ENCODE measurements around the gene SMARCA2. TPM values are rescaled to one million over a fixed set of nuclear protein-coding genes. Genes with fewer than 3 reads are reported as not detected.
A peak's percentile ranks its signal among the peaks of the same experiment; 100 is the strongest.

Gene SMARCA2
- total and polyA plus RNA-seq, 4 donors = 18.8 to 67.0 (median 41.1) TPM

DNA sequence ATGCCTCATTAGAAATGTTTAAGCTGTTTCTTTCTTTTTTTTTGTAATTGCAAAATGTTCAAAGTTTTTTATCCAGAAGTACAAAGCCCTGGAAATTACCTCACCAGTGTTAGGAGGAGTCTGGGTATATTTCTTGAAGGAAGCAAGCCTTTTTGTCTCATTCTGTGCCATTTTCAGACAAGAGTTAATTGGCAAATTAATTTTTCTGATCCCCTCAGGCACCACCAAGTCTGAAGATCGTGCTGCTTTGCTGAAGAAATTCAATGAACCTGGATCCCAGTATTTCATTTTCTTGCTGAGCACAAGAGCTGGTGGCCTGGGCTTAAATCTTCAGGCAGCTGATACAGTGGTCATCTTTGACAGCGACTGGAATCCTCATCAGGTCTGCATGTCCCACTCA lies 94.9 kb downstream of the SMARCA2 start (continued):
- TF ChIP-seq, protein P1, sequence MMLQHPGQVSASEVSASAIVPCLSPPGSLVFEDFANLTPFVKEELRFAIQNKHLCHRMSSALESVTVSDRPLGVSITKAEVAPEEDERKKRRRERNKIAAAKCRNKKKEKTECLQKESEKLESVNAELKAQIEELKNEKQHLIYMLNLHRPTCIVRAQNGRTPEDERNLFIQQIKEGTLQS (IDR thresholded peaks at IDR 0.05) = no peak

DNA sequence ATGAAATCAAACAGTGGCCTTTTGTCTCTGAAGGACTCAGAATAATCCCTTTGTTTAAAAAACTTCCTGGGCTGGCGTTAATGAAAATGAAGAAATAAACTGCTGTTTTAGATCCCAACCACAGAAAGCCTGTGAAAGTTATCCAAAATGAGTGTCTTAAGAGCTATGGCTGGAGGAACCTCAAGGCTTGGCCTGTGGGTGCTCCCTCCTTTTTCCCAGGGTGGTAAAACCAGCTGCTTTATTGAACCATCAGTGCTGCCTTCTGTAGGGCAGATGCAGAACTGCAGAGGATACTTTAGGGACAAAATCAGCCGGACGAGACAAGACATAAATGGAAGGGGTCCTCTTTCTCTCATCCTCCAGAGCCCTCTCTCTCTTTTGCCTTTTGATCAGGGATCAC lies 100.9 kb downstream of the SMARCA2 start:
- H3K27me3 ChIP-seq (ENCODE audit: control insufficient read depth in 4 of 4, insufficient read depth in 4 of 4, low read length in 3 of 4) = no peaks in the 10 kb centered on the region
- TF ChIP-seq, protein P2, sequence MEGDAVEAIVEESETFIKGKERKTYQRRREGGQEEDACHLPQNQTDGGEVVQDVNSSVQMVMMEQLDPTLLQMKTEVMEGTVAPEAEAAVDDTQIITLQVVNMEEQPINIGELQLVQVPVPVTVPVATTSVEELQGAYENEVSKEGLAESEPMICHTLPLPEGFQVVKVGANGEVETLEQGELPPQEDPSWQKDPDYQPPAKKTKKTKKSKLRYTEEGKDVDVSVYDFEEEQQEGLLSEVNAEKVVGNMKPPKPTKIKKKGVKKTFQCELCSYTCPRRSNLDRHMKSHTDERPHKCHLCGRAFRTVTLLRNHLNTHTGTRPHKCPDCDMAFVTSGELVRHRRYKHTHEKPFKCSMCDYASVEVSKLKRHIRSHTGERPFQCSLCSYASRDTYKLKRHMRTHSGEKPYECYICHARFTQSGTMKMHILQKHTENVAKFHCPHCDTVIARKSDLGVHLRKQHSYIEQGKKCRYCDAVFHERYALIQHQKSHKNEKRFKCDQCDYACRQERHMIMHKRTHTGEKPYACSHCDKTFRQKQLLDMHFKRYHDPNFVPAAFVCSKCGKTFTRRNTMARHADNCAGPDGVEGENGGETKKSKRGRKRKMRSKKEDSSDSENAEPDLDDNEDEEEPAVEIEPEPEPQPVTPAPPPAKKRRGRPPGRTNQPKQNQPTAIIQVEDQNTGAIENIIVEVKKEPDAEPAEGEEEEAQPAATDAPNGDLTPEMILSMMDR (IDR thresholded peaks at IDR 0.05; ENCODE audit: low read depth, low read length, missing input control) = peak; percentile 31
- TF ChIP-seq NR2F2 (IDR thresholded peaks at IDR 0.05) = no peak
- no peak for TF ChIP-seq GABPA (IDR thresholded peaks at IDR 0.05 in 1 of 2, conservative IDR thresholded peaks at IDR 0.05 in 1 of 2)
- peak in 1 of 2 donors; percentile 56 for TF ChIP-seq RAD21 (IDR thresholded peaks at IDR 0.05)
- WGBS = 92% methylated on average over 3 of the region's 3 CpGs
- no peaks in the 10 kb centered on the region for H3K4me1 ChIP-seq (ENCODE audit: control insufficient read depth in 4 of 4, insufficient read depth in 4 of 4, low read length in 3 of 4)
- no peak for DNase-seq (ENCODE audit: low spot score)
- no peaks in the 10 kb centered on the region for H3K9me3 ChIP-seq (ENCODE audit: control insufficient read depth in 4 of 4, low read length in 3 of 4)
- no peak overlapping the region for H3K4me3 ChIP-seq (ENCODE audit: low read depth in 1 of 3, low read length in 3 of 3)
- no peak overlapping the region for H3K27ac ChIP-seq (ENCODE audit: low read depth in 1 of 2, low read length in 2 of 2)
- peaks cover 11 to 86% (median 62%) of the 10 kb centered on the region in 4 donors for H3K36me3 ChIP-seq (ENCODE audit: control insufficient read depth in 4 of 4, insufficient read depth in 3 of 4, low read depth in 1 of 4, low read length in 3 of 4)
- no peak overlapping the region for H3K9ac ChIP-seq (ENCODE audit: low read depth in 1 of 2, low read length in 2 of 2)

DNA sequence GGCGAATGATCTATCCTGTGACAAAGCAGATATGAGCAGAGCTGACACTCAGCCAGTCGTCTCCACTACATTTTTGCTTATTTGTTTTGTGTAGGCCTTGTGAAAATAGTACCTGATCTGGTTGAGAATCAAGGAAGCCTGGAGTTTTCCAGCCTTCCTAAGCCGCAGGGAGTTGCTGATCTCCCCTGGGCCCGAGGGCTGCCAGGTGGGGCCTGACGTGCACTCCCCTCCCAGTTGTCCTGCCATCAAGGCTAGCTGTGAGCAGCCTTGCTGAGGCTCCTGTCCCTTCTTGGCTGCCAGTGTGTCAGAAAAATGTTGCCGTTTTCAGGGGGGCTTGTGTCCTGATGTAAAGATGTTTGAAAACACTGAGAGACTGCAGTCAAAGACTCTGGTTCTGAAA lies 102.4 kb downstream of the SMARCA2 start:
- Histone ChIP-seq H3K27me3 (ENCODE audit: control insufficient read depth in 4 of 4, insufficient read depth in 4 of 4, low read length in 3 of 4) (no peaks in the 10 kb centered on the region), H3K4me3 (ENCODE audit: low read depth in 1 of 3, low read length in 3 of 3) (no peak overlapping the region), H3K9ac (ENCODE audit: low read depth in 1 of 2, low read length in 2 of 2) (no peak overlapping the region), H3K9me3 (ENCODE audit: control insufficient read depth in 4 of 4, low read length in 3 of 4) (no peaks in the 10 kb centered on the region), H3K27ac (ENCODE audit: low read depth in 1 of 2, low read length in 2 of 2) (no peak overlapping the region), H3K4me1 (ENCODE audit: control insufficient read depth in 4 of 4, insufficient read depth in 4 of 4, low read length in 3 of 4) (no peaks in the 10 kb centered on the region), H3K36me3 (ENCODE audit: control insufficient read depth in 4 of 4, insufficient read depth in 3 of 4, low read depth in 1 of 4, low read length in 3 of 4) (peaks cover 7 to 74% (median 57%) of the 10 kb centered on the region in 4 donors)
- DNase-seq (ENCODE audit: low spot score) = no peak
- no peak for TF ChIP-seq EGR1 (IDR thresholded peaks at IDR 0.05; ENCODE audit: low read depth in 2 of 2)
- no peak for TF ChIP-seq JUND (IDR thresholded peaks at IDR 0.05)
- no peak for TF ChIP-seq FOXA1 (IDR thresholded peaks at IDR 0.05)
- no peak for TF ChIP-seq SP1 (IDR thresholded peaks at IDR 0.05)
- TF ChIP-seq, protein P3, sequence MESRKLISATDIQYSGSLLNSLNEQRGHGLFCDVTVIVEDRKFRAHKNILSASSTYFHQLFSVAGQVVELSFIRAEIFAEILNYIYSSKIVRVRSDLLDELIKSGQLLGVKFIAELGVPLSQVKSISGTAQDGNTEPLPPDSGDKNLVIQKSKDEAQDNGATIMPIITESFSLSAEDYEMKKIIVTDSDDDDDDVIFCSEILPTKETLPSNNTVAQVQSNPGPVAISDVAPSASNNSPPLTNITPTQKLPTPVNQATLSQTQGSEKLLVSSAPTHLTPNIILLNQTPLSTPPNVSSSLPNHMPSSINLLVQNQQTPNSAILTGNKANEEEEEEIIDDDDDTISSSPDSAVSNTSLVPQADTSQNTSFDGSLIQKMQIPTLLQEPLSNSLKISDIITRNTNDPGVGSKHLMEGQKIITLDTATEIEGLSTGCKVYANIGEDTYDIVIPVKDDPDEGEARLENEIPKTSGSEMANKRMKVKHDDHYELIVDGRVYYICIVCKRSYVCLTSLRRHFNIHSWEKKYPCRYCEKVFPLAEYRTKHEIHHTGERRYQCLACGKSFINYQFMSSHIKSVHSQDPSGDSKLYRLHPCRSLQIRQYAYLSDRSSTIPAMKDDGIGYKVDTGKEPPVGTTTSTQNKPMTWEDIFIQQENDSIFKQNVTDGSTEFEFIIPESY (IDR thresholded peaks at IDR 0.05) = no peak
- TF ChIP-seq, protein P1 (IDR thresholded peaks at IDR 0.05) = no peak
- TF ChIP-seq NR2F2 (IDR thresholded peaks at IDR 0.05) = no peak
- TF ChIP-seq TAF1 (conservative IDR thresholded peaks at IDR 0.05) = no peak
- WGBS = 95% methylated on average over 6 of the region's 6 CpGs

DNA sequence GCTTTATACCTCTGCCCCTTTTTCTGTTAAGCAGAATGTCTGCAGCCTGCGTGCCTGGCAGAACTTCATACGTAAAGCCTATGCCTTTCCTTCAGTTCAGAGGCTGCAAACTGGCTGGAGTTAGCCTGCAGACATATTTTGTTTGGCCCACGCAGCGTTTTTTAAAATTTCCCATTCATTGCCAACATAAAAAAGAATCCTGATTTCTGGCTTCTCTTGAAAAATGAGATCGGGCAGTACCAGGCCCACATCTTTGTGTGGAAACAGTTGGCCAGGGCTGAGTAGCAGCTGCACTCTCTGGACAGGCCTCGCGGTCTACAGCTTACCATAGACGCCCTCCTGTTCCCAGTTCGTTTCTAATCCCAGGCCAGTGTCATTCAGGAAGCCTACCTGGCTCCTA lies 104.4 kb downstream of the SMARCA2 start:
- no peaks in the 10 kb centered on the region for H3K27me3 ChIP-seq (ENCODE audit: control insufficient read depth in 4 of 4, insufficient read depth in 4 of 4, low read length in 3 of 4)
- H3K4me3 ChIP-seq (ENCODE audit: low read depth in 1 of 3, low read length in 3 of 3) = no peak overlapping the region
- DNase-seq (ENCODE audit: low spot score) = no peak
- H3K36me3 ChIP-seq (ENCODE audit: control insufficient read depth in 4 of 4, insufficient read depth in 3 of 4, low read depth in 1 of 4, low read length in 3 of 4) = peaks cover 3 to 67% (median 57%) of the 10 kb centered on the region in 4 donors
- H3K4me1 ChIP-seq (ENCODE audit: control insufficient read depth in 4 of 4, insufficient read depth in 4 of 4, low read length in 3 of 4) = no peaks in the 10 kb centered on the region
- no peak overlapping the region for H3K27ac ChIP-seq (ENCODE audit: low read depth in 1 of 2, low read length in 2 of 2)
- TF ChIP-seq EGR1 (IDR thresholded peaks at IDR 0.05; ENCODE audit: low read depth in 2 of 2) (no peak), RXRA (IDR thresholded peaks at IDR 0.05) (no peak)
- TF ChIP-seq, protein P1 (IDR thresholded peaks at IDR 0.05) = no peak
- TF ChIP-seq, protein P4, sequence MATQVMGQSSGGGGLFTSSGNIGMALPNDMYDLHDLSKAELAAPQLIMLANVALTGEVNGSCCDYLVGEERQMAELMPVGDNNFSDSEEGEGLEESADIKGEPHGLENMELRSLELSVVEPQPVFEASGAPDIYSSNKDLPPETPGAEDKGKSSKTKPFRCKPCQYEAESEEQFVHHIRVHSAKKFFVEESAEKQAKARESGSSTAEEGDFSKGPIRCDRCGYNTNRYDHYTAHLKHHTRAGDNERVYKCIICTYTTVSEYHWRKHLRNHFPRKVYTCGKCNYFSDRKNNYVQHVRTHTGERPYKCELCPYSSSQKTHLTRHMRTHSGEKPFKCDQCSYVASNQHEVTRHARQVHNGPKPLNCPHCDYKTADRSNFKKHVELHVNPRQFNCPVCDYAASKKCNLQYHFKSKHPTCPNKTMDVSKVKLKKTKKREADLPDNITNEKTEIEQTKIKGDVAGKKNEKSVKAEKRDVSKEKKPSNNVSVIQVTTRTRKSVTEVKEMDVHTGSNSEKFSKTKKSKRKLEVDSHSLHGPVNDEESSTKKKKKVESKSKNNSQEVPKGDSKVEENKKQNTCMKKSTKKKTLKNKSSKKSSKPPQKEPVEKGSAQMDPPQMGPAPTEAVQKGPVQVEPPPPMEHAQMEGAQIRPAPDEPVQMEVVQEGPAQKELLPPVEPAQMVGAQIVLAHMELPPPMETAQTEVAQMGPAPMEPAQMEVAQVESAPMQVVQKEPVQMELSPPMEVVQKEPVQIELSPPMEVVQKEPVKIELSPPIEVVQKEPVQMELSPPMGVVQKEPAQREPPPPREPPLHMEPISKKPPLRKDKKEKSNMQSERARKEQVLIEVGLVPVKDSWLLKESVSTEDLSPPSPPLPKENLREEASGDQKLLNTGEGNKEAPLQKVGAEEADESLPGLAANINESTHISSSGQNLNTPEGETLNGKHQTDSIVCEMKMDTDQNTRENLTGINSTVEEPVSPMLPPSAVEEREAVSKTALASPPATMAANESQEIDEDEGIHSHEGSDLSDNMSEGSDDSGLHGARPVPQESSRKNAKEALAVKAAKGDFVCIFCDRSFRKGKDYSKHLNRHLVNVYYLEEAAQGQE (IDR thresholded peaks at IDR 0.05) = no peak
- TF ChIP-seq, protein P3 (IDR thresholded peaks at IDR 0.05) = no peak
- no peak overlapping the region for H3K9ac ChIP-seq (ENCODE audit: low read depth in 1 of 2, low read length in 2 of 2)
- 94% methylated on average over 9 of the region's 9 CpGs for WGBS
- H3K9me3 ChIP-seq (ENCODE audit: control insufficient read depth in 4 of 4, low read length in 3 of 4) = no peaks in the 10 kb centered on the region

All from liver (tissue), 9 donors.